ENCODE measurements around the gene KIRREL3.
"Not testable (repeated sequence)": the region's sequence is repeated elsewhere in the genome, so short reads cannot be mapped to it uniquely, and the experiment has no call there.

Gene KIRREL3

GRCh38 chr11:126411971-126412381, 588.6 kb downstream of the KIRREL3 start:
- no peak for DNase-seq

DNA sequence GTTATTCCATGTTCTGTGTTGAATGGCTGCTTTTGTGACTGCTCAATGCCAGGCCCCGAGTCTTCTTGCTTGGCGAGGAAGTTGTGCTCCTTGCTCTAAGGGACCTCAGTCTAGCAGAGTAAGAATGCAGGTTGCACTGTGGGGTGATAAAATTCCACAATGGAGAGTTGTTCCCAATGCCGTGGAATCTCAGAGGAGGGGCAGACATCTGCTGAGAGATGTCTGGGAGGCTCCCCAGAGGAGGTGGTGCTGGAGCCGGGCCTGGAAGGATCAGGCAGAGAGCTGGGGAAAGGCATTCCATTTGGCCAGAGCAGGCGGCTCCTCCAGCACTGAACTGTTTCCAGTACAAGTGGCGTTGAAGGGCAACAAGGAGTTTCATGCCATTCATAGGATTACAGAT, 589.9 kb downstream of the KIRREL3 start:
- DNase-seq, result no peak

- no peak for DNase-seq
Measured at GRCh38 chr11:126409620-126409985, 591.0 kb downstream of the KIRREL3 start.

GRCh38 chr11:126408901-126409619, 591.5 kb downstream of the KIRREL3 start:
- DNase-seq, result no peak

DNA sequence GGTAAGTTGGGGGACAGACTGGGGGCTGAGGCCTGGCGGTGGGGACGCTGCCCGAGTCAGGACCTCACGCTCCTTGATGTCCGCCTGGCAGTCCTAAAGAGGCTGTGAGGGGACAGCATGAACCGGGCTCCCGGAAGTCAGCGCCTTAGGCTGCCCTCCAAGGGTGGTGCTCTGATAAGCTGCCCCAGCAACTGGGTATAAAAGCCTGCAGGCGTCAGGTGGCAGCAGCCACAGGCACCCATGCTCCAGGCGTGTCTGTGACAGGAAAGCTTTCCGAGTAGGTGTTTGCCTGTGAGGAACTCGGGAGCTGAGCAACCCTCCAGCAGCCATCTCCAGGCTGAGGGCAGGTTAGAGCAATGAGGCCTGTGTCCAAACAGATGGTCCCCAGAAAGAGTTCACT, 592.1 kb downstream of the KIRREL3 start:
- DNase-seq, result no peak

DNA sequence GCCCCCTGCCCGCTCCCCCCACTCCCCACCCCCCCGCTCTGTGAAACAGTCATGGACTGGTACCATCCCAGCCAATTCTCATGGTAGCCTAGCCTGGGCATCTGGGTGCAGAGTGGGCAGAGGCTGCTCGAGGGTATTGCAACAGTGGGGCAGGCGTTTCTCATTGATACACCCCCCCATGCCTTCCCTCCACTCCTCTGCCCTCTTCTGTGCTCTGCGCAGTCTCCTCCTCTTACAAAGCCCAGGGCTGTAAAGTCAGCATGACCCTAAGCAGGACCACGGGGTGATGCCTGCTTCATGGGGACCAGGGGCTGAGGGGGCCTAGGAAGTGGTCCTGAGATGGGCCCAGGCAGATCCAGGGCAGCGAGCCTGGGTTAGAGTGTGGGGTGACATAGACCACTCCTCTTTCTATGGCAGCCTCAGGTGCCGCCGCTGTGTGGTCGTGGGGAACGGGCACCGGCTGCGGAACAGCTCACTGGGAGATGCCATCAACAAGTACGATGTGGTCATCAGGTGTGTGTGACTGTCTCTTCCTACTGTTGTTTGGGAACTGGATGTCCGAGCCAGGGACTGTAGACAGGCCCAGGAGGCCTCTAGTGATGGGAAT, 592.8 kb downstream of the KIRREL3 start:
- DNase-seq, result no peak

DNA sequence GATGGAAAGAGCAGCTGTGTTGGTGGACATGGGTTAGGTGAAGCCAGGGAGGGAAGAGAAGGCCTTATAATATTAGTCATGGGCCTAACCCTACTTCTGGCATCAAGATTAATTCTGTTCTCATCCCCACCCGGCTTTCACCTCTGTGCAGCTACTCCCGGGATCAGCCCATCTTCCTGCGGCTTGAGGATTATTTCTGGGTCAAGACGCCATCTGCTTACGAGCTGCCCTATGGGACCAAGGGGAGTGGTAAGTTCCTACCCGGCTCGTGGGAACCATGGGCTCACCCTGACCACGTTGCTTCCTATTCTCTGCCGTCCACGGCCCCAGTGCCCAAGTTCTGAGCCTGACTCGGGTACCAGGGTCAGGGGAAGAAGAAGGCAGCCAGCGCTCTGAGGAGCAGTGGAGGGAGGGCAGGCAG, 593.5 kb downstream of the KIRREL3 start:
- DNase-seq, result no peak

GRCh38 chr11:126406368-126406767, 594.2 kb downstream of the KIRREL3 start:
- DNase-seq, result no peak

DNA sequence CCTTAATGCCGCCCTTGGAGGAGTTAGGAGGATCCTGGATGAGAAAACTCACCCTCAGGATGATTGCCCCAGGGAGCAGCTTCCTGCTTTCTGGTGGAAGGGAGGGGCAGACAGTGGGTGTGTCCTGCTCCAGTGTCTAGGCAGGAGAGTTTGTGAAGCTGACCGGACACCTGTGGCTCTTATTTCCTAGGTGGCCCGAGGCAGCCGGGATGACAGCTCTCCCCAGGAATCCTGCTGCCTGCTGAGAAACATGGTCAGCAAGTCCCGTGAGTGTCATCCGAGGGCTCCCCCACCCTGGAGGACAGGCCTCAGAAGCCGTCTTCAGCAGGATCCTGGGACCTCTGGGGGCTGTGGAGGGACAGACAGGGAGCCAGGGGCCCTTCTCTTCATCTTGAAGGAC, 594.7 kb downstream of the KIRREL3 start:
- DNase-seq, result no peak

- no peak for DNase-seq
Measured at GRCh38 chr11:126405374-126405773, 595.2 kb downstream of the KIRREL3 start.

GRCh38 chr11:126404367-126404766, 596.2 kb downstream of the KIRREL3 start:
- no peak for DNase-seq

DNA sequence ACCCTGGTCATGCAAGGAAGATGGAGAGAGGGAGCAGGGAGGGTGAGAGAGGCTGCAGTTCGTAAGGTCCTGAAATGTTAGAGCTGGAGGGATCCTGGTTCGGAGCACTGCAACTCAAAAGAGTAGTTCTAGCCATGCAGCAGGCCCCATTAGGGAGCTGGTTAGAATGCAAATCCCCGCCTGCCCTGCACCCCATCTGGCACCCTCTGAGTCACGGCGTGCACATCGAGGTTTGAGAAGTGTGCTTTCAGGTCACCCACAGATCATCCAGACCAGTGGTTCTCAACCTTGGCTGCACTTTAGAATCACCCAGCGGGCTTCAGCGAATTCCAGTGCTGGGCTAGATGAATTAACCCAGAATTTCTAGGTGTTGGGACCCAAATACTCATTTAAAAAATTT, 596.9 kb downstream of the KIRREL3 start:
- DNase-seq, result no peak

DNA sequence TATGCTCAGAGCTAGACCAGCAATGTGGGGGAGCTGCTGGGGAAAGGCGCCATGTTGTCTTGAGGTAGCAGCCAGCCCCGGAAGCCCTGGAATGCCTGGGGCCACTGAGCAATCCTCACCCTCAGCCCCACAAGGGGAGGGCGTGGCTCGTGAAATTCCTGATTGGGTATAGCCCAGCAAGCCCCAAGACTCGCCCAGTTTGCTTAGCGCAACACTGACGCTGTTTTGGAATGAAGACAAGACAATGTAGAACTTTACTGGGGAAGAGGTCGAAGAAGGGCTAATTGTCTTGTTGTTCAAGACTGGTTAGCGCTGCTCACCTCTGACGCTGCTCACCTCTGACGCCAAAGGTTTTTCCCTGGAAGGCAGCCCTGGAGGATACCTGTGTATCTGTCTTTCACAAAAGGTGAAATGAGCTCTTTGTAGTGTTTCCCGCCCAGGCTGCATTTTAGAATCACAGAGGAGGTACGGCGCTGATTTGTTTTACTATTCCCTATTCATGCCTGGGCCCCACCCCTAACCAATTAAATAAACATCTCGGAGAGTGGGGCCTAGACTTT, 597.5 kb downstream of the KIRREL3 start:
- no peak for DNase-seq

DNA sequence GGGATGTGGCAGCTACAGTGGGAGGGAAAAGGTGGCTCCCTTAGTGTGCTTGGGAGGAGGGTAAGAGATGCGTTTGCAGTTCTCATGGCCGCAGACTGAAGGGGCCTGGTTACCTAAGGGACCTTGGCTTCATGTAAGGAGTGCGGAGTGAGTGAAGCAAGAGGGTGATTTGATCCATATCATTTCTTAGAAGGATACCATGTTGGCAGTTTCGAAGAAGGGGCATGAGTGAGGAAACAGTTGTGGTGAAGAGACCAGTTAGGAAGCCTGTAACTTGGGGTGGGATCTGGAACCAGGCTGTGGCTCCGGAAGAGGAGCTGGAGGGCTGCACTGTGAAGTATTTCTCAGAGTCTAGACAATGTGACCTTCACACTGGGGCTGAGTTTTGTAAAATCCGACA, 600.1 kb downstream of the KIRREL3 start:
- DNase-seq, result no peak

GRCh38 chr11:126400019-126400418, 600.6 kb downstream of the KIRREL3 start:
- DNase-seq, result no peak

- no peak for DNase-seq
Measured at GRCh38 chr11:126398721-126399120, 601.8 kb downstream of the KIRREL3 start.

- no peak for DNase-seq
Measured at GRCh38 chr11:126398296-126398695, 602.3 kb downstream of the KIRREL3 start.

GRCh38 chr11:126396965-126397364, 603.6 kb downstream of the KIRREL3 start:
- no peak for DNase-seq

DNA sequence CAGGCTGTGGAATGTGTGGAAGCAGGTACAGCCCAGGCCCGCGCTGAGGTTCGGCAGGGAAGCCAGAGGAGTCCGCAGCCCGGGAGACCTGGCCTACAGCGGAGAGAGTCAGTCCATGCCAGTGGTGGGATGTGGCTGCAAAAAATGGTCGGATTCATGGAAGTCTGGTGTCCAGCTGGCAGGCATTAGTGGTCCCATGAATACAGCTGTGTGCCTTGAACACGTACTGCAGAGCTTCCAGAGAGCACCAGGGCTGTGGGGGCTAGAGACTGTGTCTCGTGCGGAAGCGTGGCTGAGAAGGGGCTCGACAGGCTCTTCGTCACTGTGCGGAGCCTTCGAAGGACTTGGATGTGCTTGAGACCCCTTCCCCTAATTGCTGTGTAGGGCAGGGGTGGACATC, 604.3 kb downstream of the KIRREL3 start:
- not testable (repeated sequence) for DNase-seq

GRCh38 chr11:126395784-126396183, 604.8 kb downstream of the KIRREL3 start:
- not testable (repeated sequence) for DNase-seq

GRCh38 chr11:126394634-126395072, 605.9 kb downstream of the KIRREL3 start:
- DNase-seq, result not testable (repeated sequence)

DNA sequence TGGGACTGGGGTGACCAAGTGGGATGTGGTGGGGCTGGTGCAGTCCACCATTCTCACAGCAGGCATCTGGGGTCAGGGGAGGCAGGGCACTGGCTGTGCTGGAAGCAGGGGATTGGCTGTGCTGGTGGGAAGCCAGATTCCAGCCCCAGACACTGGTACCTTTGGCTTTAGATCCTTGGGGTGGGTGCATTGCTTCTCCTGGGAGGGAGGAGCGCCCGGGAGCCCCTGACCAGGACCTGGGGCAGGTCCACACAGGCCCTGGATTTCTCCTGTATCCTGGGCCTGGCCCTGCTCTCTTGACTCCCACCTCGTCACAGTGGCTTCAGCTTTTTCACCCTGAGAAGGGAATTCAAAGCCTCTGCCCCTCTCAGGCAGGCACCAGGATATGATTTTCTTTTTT, 606.5 kb downstream of the KIRREL3 start:
- no peak for DNase-seq

DNA sequence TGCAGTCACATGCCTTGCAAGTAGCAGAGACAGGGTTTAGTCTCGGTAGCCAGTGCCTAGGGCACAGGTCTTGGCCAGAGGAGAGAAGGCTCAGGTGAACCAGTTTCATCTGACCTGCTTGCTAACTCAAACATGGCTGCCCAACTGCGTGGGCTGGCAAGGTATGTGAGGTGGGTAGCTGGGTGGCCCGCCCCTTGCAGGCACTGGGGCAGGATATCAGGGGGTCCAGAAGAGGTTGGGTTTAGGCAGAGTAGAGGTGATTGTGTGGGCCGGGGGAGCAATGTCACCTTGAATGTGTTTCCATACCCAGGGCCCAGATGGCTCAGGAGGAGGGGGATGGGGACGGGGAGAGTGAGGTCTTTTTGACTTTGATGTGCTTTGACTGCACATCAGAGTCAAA, 607.4 kb downstream of the KIRREL3 start:
- DNase-seq, result no peak

DNA sequence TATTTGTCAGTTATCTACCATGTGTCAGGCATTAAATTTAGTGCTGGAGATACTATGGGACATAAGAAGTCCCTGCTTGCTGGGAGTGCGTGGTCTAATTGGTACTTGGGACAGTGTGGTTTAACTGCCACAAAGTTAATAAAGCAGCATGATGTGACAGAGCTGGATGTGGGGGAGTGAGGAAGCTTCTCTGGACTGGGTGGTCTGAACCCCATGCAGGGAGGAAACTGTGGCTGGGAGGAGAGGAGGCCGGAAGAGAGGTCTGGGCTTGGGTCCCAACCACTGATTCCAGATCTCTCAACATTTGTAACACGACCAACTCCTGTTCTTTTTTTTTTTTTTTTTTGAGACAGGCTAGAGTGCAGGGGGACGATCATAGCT, 607.9 kb downstream of the KIRREL3 start:
- DNase-seq, result no peak
